SK-N-SH (cell line): ENCODE results near the gene VMP1.

Experiments used
- CTCF ChIP-seq: fragments of 200-600 bp; sonication (generic); IDR thresholded peaks from 2 replicates; pipeline ENCODE4 v1.6.1; 2017; ENCODE audit warnings: antibody characterized with exemption, mild to moderate bottlenecking, moderate library complexity
- POLR2AphosphoS5 ChIP-seq: IDR thresholded peaks from 2 replicates; pipeline ENCODE4 v1.6.1; 2012; ENCODE audit warnings: low read depth, low read length

DNA sequence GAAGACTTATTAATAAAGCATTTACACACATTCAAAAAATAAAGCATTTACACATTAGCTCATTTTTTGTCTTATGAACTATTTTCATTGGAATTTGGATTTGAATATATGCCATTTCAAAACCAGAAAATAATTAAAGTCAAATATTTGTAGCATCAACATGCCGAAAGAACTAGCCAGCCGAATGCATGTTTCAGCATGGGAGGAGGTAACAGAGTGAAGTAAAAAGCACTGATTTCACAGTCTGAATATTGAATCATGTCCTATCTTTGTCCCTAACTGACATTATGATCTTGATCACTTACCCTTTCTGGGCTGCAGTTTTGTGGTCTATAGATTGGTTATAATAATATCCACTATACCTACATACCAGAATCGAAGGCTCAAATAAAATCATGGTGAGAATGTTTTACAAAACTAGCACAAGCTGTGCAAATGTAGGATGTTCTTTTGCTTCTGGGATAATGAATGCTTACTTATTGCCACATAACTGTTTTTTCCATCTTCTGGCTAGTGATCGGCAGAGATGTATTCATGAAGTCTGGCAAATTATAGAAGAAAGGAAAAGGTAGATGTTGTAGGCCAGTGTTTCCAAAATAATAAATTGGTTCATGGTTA lies 100.5 kb downstream of the VMP1 start:
- no peak for TF ChIP-seq POLR2AphosphoS5
- no peak for TF ChIP-seq CTCF
